Hematopoietic multipotent progenitor cell treated with erythropoietin and hydrocortisone succinate and interleukin-3 and kit ligand, for 15 days (in vitro differentiated cells): ENCODE data around the gene LGALS9.
"Not testable (repeated sequence)": the region's sequence is repeated elsewhere in the genome, so short reads cannot be mapped to it uniquely, and the experiment has no call there.

ENCODE experiments used
- DNase-seq: peaks from one replicate; pipeline ENCODE4 v3.0.0-alpha.2; 2015; ENCODE audit warnings: low spot score

The LGALS9 gene

GRCh38 chr17:27690882-27691281 lies 59.9 kb downstream of the LGALS9 start:
- DNase-seq: no peak

GRCh38 chr17:27695254-27695814 lies 64.3 kb downstream of the LGALS9 start:
- DNase-seq: not testable (repeated sequence)
